Right cardiac atrium (tissue), 5 donors: Measurements from ENCODE around the gene DPP7. TPM values are rescaled to one million over a fixed set of nuclear protein-coding genes. Genes with fewer than 3 reads are reported as not detected.

Source experiments
- ATAC-seq, 2 donors: fragments of 200-7000 bp; cut with Tn5 transposase; one replicate each; pipeline versions ENCODE4 v1.8.0 to v1.9.1; 2020; ENCODE audit warnings: moderate library complexity in 2 of 2, mild to moderate bottlenecking in 1 of 2
- DNase-seq, 3 donors: peaks; one replicate each; pipeline ENCODE4 v3.0.0-alpha.2; 2020
- H3K27ac ChIP-seq: one replicate; pipeline ENCODE4 v1.5.1; 2013; ENCODE audit warnings: mild to moderate bottlenecking, low read length, control low read depth, moderate library complexity
- H3K27me3 ChIP-seq: one replicate; pipeline ENCODE4 v1.6.1; 2013; ENCODE audit not compliant: control insufficient read depth, insufficient read depth
- H3K4me1 ChIP-seq: one replicate; pipeline ENCODE4 v1.6.1; 2013; ENCODE audit warnings: low read length; ENCODE audit not compliant: control insufficient read depth, insufficient read depth
- H3K4me3 ChIP-seq: one replicate; pipeline ENCODE4 v1.5.1; 2013; ENCODE audit warnings: low read length, control low read depth
- H3K9me3 ChIP-seq: one replicate; pipeline ENCODE4 v1.6.1; 2013; ENCODE audit warnings: low read length; ENCODE audit not compliant: control insufficient read depth
- WGBS: extraction: QIAGEN DNeasy Blood & Tissue Kit; methylation state at CpG from one replicate; pipeline ENCODE4 v1.1.7; 2013; 5-methylcytosine and 5-hydroxymethylcytosine counted together
- intact Hi-C, 4 donors: fragments of 100-400 bp; cut with DNase I; formaldehyde crosslinking; loops; one replicate each; pipeline versions ENCODE4 v1.11.0 to v1.14.0; 2022 to 2023
- polyA plus RNA-seq: library from polyadenylated mRNA; stranded (reverse); fragments of 200-250 nt; gene quantifications from one replicate; pipeline ENCODE4 v1.2.3, GENCODE V29; 2013
- total RNA-seq, 4 donors: library from RNA; stranded (reverse); fragmentation: NEBNext Ultra II Directional; extraction: Animal tissue kit (Norgen Biotek cat#: 25700); gene quantifications; one replicate each; pipeline ENCODE4 v1.2.1, GENCODE V29; 2021
- donor health status: healthy with polysubstance abuse.
- donor health status: DM: no; HTN: yes; CAD: no.
- donor health status: DM: no; HTN: no; CAD: no.
- donor health status: DM: no; HTN: yes; CAD: no; lungs with severe emphysema.
- donor health status: DM: yes; HTN: yes; CAD: no.

The DPP7 gene
- total and polyA plus RNA-seq, 5 donors: 211 to 288 (median 241) TPM

DNA sequence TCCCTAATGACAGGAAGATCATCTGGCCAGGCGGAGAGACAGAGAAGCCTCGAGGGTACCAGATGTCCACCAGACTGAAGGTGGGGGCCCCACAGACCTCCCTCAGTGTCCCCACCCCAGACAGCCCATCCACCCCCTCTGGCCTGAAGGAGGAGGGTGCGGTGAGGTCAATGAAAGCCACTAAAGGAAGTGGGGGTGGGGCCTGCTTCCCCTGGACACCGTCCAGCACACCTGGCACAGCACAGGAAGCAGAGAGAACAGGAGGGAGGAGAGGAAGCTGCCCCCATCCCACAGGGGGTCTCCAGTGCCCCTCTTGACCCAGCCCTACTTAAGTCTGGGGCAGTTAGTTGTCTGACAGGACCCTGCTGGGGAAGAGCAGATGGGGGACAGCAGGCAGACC is 44.1 kb upstream of the DPP7 start:
- 46% methylated on average over 4 of the region's 4 CpGs for WGBS
- ATAC-seq: no peak
- no peaks in the 10 kb centered on the region for H3K27me3 ChIP-seq

GRCh38 chr9:137157618-137158415 is 43.3 kb upstream of the DPP7 start:
- no peaks in the 10 kb centered on the region for H3K9me3 ChIP-seq
- H3K27me3 ChIP-seq: no peaks in the 10 kb centered on the region
- H3K4me3 ChIP-seq: no peak overlapping the region
- H3K4me1 ChIP-seq: no peaks in the 10 kb centered on the region
- WGBS: 63% methylated on average over 19 of the region's 19 CpGs
- ATAC-seq (no peak), DNase-seq (peak in 1 of 3 donors; percentile 13)
- intact Hi-C loops: no loop called here
- no peak overlapping the region for H3K27ac ChIP-seq

More for the DNA sequence above, 44.1 kb upstream of the DPP7 start:
- intact Hi-C loops: no loop called here
- no peaks in the 10 kb centered on the region for H3K9me3 ChIP-seq
- no peak overlapping the region for H3K27ac ChIP-seq
- no peak for DNase-seq
- H3K4me3 ChIP-seq: no peak overlapping the region
- no peaks in the 10 kb centered on the region for H3K4me1 ChIP-seq

- no peaks in the 10 kb centered on the region for H3K4me1 ChIP-seq
- 4% methylated on average over 65 of the region's 65 CpGs for WGBS
- ATAC-seq: peak; percentile 52 to 79
- H3K27ac ChIP-seq: no peak overlapping the region
- no peaks in the 10 kb centered on the region for H3K9me3 ChIP-seq
- intact Hi-C loops: no loop called here
- no peaks in the 10 kb centered on the region for H3K27me3 ChIP-seq
- H3K4me3 ChIP-seq: no peak overlapping the region
- peak in 2 of 3 donors; percentile 41 to 67 for DNase-seq
Measured at GRCh38 chr9:137156567-137157375, 42.2 kb upstream of the DPP7 start.

GRCh38 chr9:137152844-137153405 is 38.4 kb upstream of the DPP7 start:
- Histone ChIP-seq H3K27ac (no peak overlapping the region), H3K27me3 (no peaks in the 10 kb centered on the region), H3K9me3 (no peaks in the 10 kb centered on the region), H3K4me3 (no peak overlapping the region), H3K4me1 (no peaks in the 10 kb centered on the region)
- WGBS: 91% methylated on average over 7 of the region's 7 CpGs
- ATAC-seq: no peak
- intact Hi-C loops: no loop called here
- DNase-seq: no peak

DNA sequence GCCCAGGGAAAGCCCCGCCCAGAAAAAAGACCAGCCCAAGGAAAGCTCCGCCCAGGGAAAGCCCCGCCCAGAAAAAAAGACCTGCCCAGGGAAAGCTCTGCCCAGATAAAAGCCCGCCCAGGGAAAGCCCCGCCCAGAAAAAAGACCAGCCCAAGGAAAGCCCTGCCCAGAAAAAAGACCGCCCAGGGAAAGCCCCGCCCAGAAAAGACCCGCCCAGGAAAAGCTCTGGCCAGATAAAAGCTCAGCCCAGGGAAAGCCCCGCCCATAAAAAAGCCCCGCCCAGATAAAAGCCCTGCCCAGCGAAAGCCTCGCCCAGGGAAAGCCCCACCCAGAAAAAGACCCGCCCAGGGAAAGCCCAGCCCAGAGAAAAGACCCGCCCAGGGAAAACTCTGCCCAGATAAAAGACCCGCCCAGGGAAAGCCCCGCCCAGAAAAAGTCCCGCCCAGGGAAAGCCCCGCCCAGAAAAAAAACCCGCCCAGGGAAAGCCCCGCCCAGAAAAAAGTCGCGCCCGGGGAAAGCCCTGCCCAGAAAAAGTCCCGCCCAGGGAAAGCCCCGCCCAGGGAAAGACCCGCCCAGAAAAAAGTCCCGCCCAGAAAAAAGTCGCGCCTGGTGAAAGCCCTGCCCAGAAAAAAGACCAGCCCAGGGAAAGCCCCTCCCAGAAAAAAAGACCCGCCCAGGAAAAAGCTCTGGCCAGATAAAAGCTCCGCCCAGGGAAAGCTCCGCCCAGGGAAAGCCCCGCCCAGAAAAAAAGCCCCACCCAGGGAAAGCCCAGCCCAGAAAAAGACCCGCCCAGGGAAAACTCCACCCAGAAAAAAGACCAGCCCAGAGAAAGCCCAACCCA is 36.3 kb upstream of the DPP7 start:
- no peaks in the 10 kb centered on the region for H3K9me3 ChIP-seq
- H3K4me1 ChIP-seq: no peaks in the 10 kb centered on the region
- no peaks in the 10 kb centered on the region for H3K27me3 ChIP-seq
- H3K27ac ChIP-seq: no peak overlapping the region
- DNase-seq: peak in 2 of 3 donors; percentile 38 to 56
- WGBS: 36% methylated on average over 34 of the region's 34 CpGs
- intact Hi-C loops: no loop called here
- no peak overlapping the region for H3K4me3 ChIP-seq
- ATAC-seq: peak in 1 of 2 donors; percentile 40

DNA sequence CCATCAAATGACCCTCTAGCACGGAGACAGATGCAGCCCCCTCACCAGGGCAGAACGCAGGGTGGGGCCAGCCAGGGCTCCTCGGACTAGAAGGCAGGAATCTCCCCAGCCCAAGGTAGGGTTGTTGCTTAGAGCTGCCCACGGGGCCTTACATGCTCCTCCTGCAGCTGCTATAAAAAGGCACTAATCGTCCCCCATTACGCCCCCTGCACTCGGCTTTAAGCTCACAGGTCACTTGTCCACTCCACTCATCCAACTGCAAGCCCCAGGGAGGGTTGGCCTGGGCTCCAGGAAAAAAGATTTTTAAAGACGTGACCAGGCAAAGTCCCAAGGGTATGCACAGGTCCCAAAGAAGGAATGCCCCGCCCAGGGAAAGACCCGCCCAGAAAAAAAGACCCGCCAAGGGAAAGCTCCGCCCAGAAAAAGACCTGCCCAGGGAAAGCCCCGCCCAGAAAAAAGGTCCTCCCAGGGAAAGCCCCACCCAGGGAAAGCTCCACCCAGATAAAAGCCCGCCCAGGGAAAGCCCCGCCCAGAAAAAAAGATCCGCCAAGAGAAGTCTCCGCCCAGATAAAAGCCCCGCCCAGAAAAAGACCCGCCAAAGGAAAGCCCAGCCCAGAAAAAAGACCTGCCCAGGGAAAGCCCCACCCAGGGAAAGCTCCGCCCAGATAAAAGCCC is 35.5 kb upstream of the DPP7 start:
- Histone ChIP-seq H3K4me3 (no peak overlapping the region), H3K4me1 (no peaks in the 10 kb centered on the region), H3K27ac (no peak overlapping the region), H3K27me3 (no peaks in the 10 kb centered on the region), H3K9me3 (no peaks in the 10 kb centered on the region)
- DNase-seq (peak in 2 of 3 donors; percentile 20 to 22), ATAC-seq (no peak)
- whole genome bisulfite sequencing: 54% methylated on average over 20 of the region's 20 CpGs
- intact Hi-C loops: no loop called here

DNA sequence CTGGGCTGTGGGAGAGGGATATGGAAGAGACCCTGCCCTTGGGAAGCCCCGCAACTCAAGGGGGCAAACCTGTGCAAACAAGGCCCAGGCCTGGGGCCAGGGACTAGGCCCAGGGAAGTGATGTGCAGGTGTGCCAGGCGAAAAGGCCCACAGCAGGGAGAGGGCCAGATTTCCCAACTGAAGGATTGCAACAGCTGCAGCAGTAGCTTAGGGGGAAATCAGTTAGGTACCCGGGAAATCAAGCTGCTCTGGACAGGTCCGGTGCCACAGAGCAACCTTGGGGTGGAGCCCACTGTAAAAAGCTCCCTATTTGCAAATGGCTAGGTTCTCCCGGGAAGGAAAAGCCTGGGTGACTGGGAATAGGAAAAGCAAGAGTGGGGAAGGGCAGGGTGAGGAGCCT is 34.8 kb upstream of the DPP7 start:
- intact Hi-C loops: no loop called here
- no peak overlapping the region for H3K4me3 ChIP-seq
- WGBS: 82% methylated on average over 5 of the region's 5 CpGs
- H3K9me3 ChIP-seq: no peaks in the 10 kb centered on the region
- DNase-seq: peak in 1 of 3 donors; percentile 19
- no peak for ATAC-seq
- H3K27ac ChIP-seq: no peak overlapping the region
- H3K4me1 ChIP-seq: no peaks in the 10 kb centered on the region
- H3K27me3 ChIP-seq: no peaks in the 10 kb centered on the region

- H3K4me3 ChIP-seq: no peak overlapping the region
- no peaks in the 10 kb centered on the region for H3K9me3 ChIP-seq
- no peaks in the 10 kb centered on the region for H3K27me3 ChIP-seq
- intact Hi-C loops: no loop called here
- ATAC-seq (no peak), DNase-seq (peak in 2 of 3 donors; percentile 24 to 27)
- H3K4me1 ChIP-seq: no peaks in the 10 kb centered on the region
- 84% methylated on average over 19 of the region's 19 CpGs for WGBS
- H3K27ac ChIP-seq: no peak overlapping the region
Measured at GRCh38 chr9:137148661-137149060, 34.1 kb upstream of the DPP7 start.

GRCh38 chr9:137148242-137148641 is 33.7 kb upstream of the DPP7 start:
- no peak overlapping the region for H3K4me3 ChIP-seq
- H3K27ac ChIP-seq: no peak overlapping the region
- WGBS: 72% methylated on average over 27 of the region's 27 CpGs
- DNase-seq: peak in 2 of 3 donors; percentile 16 to 36
- H3K27me3 ChIP-seq: no peaks in the 10 kb centered on the region
- no peaks in the 10 kb centered on the region for H3K4me1 ChIP-seq
- no peaks in the 10 kb centered on the region for H3K9me3 ChIP-seq
- ATAC-seq: no peak
- intact Hi-C loops: no loop called here

GRCh38 chr9:137147793-137148160 is 33.2 kb upstream of the DPP7 start:
- H3K4me1 ChIP-seq: no peaks in the 10 kb centered on the region
- 28% methylated on average over 24 of the region's 24 CpGs for WGBS
- DNase-seq (peak in 2 of 3 donors; percentile 32 to 54), ATAC-seq (no peak)
- no peak overlapping the region for H3K27ac ChIP-seq
- H3K27me3 ChIP-seq: no peaks in the 10 kb centered on the region
- no peak overlapping the region for H3K4me3 ChIP-seq
- no peaks in the 10 kb centered on the region for H3K9me3 ChIP-seq
- intact Hi-C loops: no loop called here
